Effector CD4-positive, alpha-beta T cell (primary cell): ENCODE data around the gene AP1M1.
"Not testable (repeated sequence)": the region's sequence is repeated elsewhere in the genome, so short reads cannot be mapped to it uniquely, and the experiment has no call there.

Experiments
- DNase-seq: peaks from one replicate; pipeline ENCODE4 v3.0.0-alpha.2; 2020
- total RNA-seq: gene quantifications from one replicate; lab custom pipeline; 2026; lab: John Stamatoyannopoulos, UW

AP1M1 gene
- total RNA-seq = 78.8 reads per million, percentile 78 among the genes with 10 or more reads in this experiment

DNA sequence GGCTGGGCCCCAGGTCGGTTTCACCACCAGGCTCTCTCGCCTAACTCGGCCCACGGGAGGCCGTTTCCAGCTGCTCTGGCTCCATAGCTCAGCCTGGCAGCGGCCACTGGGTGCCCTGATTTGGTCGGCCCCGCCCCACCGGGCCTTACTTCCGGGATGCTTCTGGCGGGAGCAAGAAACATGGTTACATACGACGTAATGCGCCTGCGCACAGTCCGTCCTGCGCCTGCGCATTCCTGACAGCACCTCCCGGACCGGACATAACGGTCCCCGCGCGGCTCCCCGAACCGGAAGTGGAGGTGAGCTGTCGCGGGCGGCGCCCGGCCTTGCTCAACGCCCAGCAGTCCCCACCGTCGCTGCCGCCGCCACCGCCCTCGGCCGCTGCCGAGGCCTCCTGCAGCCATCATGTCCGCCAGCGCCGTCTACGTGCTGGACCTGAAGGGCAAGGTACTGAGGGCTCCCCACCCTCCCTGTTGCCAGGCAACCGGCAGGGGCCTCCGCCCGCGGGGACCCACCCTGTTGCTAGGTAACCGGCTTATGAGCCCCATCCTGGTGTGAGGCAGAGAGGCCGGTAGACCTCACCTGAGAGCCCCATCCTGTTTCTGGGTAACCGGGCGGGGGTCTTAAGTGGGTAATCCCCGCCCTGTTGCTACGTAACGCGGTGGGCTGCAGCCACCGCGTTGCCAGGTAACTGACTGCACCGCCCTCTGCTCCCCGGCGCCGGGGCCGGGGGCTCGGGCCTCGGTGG lies at the start of gene AP1M1:
AP1M1 (plus strand) TSS at position 290 of the 748 bp plus-strand sequence; CDS start at position 406, 116 bp downstream.
- DNase-seq = peak; percentile 97

DNA sequence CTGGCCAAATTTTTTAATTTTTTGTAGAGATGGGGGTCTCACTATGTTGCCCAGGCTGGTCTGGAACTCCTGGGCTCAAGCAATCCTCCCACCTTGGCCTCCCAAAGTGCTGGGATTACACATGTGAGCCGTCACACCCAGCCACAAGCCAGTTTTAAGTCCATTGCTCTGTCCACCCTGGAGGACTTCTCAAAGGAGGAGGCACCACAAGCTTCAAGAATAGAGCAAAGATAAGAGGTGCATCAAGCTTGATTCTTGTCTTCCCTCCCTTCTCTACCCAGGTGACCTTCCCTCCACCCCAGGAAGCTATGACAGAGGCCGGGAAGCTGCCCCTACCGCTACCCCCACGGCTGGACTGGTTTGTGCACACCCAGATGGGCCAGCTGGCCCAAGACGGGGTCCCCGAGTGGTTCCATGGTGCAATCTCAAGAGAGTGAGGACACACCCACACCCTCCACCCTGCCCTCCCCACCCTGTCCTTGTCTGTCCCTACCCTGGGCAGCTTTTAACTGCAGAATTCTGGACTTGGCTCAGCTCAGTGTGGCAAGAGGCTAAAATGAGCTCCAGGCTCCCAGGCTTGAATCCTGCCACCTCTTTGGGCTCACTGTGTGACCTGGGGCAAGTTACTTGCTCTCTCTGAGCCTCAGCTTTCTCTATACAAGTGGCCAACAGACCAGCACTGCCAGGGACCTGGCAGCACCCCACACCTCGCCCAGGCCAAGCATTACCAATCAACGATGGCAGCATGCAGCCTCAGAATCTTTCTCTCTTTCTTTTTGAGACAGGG lies 49.1 kb upstream of the AP1M1 start:
- DNase-seq = no peak

DNA sequence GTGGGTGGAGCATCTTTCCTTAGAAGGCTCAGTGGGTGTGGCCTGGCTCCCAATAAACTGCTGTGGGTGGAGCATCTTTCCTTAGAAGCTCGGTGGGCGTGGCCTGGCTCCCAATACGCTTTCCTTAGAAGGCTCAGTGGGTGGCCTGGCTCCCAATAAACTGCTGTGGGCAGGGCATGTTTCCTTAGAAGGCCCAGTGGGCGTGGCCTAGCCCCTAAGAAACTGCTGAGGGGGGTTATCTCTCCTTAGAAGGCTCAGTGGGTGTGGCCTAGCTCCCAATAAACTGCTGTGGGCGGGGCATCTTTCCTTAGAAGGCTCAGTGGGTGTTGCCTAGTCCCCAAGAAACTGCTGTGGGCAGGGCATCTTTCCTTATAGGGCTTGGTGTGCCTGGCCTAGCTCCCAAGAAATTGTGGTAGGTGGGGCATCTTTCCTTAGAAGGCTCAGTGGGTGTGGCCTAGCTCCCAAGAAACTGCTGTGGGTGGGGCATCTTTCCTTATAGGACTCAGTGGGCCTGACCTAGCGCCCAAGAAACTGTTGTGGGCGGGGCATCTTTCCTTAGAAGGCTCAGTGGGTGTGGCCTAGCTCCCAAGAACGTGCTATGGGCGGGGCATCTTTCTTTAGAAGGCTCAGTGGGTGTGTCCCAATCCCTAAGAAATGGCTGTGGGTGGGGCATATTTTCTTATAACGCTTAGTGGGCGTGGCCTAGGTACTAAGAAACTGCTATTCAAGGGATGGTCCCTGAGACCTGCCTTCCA lies 44.0 kb upstream of the AP1M1 start:
- DNase-seq = no peak

DNA sequence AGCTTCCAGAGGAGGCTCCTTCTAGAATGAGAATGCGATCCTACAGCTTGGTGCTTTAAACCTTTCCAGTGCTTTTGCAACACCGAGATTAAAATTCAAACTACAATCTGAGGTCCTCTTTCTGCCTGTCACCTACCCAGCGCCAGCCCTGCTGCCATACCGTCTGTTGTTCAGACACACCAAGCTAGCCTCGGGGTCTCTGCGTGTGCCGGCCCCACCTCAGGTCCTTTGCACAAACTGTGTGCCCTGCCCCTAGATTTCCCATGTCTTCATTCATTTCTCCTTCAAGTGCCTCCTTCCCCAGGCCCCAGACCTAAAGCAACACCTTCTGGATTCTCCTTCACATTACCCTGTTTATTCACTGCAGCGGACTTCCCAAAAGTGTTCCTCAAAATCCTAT lies 43.2 kb upstream of the AP1M1 start:
- DNase-seq = no peak

DNA sequence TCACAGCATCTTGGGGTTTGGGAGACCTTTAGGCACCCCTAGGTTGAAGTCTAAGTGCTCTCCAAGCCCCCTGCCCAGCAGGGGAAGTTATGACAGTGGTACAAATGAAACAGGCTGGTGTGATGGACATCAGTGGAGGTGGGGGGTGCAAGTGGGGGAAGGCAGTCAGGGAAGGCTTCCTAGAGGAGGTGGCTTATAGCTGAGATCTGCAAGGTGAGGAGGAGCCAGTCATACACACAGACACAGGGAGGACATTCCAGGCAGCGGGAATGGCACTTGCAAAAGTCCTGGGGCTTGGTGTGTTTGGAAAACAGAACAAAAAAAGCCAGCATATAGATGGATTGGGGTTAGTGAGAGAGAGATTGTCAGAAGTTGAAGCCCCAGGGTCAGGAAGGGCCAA lies 42.6 kb upstream of the AP1M1 start:
- DNase-seq = no peak

DNA sequence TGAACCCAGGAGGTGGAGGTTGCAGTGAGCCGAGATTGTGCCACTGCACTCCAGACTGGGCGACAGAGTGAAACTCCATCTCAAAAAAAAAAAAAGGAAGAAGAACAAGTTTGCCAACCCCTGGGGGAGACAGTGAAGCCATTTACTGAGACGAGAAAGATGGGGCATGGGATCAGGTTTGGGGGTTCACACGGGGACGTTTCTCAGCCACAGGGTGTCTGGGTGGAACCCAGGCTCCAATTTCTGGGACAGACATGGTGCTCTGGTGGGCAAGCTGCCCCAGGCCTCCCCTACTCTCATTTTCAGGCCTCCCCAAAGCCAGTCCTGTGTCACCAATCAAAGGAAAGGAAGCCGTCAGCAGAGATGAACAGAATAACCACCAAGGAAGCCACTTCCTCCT lies 40.8 kb upstream of the AP1M1 start:
- no peak for DNase-seq

DNA sequence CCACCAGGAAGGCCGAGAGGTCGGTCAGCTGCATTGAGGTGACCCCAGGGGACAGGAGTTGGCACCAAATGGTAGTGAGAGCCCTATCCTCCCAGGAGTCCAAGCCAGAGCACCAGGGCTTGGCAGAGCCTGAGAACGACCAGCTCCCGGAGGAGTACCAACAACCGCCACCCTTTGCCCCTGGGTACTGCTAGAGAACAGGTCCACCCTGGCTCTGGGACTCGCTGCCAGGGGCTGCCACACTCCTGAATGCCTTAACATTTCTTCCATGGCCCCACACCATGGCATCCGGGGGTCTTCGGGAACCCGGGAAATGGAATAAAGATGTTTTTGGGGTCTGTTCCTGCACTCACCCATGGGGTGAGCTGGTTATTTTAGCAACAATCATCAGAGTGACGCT lies 40.1 kb upstream of the AP1M1 start:
- no peak for DNase-seq

DNA sequence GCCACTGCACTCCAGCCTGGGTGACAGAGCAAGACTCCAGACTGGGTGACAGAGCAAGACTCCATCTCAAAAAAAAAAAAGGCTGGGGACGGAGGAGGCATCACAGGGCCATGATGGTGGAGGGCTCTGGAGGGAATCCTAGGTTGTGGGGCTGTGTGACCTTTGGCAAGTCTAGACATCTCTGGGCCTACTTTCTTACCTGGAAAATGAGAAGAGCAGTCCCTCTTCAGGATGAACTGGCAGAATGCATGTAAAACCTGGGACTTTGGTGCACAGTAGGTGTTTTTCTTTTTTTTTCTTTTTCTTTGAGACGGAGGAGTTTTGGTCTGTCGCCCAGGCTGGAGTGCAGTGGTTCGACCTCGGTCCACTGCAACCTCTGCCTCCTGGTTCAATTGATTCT lies 38.1 kb upstream of the AP1M1 start:
- no peak for DNase-seq

DNA sequence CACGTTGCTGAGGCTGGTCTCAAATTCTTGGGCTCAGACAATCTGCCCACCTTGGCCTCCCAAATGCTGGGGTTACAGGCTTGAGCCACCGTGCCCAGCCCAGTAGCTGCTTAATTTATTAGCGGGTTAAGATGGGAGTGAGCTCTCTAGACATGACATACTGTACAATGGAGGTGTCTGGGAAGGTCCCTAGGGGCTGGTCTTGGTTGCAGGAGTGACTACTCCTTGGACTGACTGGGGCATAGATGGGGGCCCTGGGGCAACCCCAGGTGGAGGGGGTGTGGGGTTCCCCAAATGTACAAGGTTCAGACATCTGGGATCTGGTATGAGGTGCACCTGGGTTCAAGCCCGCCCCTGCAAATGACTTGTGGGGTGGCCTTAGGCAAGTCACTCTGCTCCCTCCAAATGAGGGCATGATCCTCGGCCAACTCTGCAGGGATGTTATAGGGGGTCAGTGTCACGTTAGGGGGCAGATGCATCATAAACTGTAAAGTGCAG lies 37.2 kb upstream of the AP1M1 start:
- no peak for DNase-seq

DNA sequence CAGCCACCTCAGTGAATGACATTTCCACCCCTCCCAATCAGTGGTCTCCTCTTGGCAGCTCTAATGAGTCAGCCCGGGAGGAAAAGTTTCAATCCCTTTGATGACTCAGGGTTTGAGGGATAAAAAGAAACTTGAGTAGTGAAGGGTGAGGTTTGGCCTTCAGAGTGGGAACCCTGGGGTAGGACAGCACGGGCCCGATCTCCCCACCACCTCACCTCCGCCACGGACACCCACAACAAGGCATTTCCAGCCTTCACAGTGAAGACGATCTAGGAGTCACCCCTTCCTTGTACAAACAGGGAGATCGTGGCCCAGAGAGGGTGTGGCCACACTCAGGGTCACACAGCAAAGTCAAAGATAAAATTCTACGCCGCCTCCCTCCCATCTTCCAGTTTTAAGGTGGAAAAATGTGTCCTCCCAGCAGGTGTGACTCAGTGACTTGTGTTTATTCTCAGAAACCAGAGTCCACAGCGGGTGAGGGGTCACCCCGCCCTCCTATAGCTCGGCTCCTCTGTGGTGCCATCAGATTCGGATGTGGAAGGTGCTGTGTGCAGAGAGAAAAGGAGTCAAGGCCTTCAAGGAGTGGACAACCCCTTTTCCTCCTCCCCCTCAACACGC lies 36.7 kb upstream of the AP1M1 start:
- DNase-seq = no peak

DNA sequence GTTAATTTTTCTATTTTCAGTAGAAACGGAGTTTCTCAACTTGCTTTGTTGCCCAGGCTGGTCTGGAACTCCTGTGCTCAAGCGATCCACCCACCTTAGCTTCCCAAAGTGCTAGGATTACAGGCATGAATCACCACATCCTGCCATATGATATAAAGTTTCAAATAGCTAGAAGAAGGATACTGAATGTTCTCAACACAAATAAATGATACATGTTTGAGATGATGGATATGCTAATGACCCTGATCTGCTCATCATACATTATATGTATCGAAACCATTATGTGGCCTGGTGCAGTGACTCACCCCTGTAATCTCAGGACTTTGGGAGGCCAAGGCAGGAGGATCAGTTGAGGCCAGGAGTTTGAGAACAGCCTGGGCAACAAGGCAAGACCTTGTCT lies 35.9 kb upstream of the AP1M1 start:
- DNase-seq = no peak

DNA sequence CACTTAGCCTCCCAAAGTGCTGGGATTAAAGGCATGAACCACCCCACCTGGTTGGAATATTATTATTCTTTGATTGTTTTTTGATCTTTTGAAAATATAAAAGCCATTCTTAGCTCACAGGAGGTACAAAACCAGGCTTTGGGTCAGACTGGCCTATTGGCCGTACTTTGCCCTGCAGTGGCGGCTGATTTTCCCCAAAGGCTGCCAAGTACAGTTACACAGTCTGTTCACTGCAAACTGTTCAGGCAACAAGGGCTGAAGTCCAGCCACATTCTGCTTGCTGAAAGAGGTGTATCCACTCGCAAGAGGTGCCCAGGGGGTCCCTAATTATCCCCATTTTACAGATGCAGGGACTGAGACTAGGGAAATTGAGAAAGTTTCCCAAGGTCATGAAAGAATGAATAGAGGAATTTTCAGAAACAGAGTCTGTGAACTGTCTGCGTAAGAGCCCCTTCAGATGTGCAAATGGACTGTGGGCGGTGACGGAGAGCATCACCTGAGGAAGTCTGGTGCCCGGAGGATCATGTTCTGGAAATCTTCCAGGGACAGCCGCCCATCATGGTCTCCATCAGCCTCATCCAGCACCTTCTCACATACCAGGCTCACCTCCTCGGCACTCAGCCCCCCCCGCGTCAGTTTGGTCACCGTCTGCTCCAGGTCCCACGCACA lies 33.4 kb upstream of the AP1M1 start:
- no peak for DNase-seq

DNA sequence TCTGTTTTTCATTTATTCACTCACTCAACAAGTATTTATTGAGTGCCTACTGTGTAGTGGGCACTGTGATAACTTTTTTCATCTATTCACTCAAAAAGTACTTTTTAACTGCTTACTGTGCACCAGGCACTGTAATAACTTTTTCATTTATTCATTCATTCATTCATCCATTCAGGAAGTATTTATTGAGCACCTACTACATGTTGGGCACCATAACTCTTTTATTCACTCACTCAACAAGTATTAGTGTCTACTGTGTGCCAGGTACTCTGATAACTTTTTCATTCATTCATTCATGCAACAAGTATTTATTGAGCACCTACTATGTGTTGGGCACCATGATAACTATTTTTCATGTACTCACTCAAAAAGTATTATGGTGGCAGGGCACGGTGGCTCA lies 31.3 kb upstream of the AP1M1 start:
- no peak for DNase-seq

DNA sequence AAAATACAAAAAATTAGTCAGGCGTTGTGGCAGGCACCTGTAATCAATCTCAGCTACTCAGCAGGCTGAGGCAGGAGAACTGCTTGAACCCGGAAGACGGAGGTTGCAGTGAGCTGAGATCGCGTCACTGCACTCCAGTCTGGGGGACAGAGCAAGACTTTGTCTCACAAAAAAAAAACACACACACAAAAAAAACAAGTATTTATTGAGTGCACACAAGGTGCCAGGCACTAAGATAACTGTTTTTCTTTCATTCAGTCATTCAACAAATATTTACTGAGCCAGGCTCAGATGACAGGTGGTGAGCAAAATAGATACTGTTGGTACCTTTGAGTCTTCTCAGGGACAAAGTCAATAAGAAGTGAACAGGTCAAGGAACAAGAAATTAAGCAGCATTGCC lies 30.7 kb upstream of the AP1M1 start:
- DNase-seq = no peak

DNA sequence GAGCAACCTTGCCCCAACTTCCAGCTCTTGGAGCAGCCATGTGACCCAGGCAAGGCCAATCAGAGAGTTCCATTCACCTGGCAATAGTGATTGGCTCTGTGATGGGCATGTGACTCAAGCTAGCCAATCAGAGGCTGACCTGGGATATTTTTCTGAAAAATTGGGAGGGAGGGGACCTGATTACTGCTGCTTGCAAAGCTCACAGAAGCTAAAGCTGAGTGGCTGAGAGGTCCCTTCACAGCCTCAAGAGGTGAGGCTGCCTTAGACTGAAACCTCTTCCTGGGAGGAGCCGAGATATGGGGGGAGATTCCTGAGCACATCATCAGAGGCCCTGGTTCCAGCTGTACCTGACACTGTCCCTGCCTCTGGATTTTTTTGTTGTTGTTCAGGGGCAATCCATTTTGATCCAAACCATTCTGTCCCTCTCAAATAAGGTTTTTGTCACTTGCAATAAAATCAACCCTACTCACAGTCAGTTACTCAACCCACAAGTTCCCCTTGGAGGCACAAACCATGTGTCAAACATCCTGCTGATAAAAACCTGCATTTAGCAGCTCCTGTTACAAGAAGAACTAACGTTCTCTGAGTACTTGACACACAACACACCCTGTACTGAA lies 29.1 kb upstream of the AP1M1 start:
- DNase-seq = no peak

DNA sequence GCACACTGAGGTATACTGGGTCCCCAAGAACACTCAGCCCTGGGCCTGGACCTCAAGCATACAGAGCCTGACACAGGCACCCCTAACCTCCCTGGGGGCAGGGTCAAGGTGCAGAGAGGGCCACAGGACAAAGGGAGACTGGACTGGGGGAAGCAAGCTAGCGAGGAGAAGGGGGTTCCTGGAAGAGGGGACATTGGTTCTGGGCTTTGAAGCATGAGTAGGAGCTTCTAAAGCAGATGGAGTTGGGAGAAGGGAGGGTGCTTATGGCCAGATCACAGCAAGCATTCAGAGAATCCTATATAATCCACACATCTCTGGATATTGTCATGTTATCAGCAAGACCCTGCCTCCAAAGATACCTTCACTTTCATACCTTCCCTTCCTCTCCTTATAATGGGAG lies 27.6 kb upstream of the AP1M1 start:
- no peak for DNase-seq

DNA sequence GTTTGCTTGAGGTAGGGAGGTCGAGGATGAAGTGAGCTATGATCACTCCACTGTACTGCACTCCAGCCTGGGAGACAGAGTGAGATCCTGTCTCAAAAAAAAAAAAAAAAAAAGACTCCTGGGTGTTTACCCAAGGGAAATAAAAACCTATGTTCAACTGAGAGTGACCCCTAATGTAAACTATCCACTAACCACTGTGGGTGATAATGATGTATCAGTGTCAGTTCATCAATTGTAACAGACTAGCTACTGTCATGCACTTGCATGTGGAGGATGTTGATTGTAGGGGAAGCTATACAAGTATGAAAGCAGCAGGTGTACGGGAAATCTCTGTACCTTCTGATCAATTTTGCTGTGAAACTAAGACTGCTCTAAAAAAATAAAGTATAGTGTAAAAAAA lies 21.8 kb upstream of the AP1M1 start:
- DNase-seq = no peak

DNA sequence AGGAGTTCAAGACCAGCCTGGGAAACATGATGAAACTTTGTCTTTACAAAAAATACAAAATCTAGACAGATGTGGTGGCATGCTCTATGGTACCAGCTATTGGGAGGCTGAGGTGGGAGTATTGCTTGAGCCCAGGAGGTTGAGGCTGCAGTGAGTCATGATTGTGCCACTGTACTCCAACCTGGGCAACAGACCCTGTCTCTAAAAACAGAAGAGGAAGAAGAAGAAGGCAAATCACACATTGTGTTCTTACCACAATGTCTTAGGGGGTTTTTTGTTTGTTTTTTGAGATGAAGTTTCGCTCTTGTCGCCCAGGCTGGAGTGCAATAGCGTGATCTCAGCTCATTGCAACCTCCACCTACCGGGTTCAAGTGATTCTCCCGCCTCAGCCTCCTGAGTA lies 18.8 kb upstream of the AP1M1 start:
- not testable (repeated sequence) for DNase-seq

DNA sequence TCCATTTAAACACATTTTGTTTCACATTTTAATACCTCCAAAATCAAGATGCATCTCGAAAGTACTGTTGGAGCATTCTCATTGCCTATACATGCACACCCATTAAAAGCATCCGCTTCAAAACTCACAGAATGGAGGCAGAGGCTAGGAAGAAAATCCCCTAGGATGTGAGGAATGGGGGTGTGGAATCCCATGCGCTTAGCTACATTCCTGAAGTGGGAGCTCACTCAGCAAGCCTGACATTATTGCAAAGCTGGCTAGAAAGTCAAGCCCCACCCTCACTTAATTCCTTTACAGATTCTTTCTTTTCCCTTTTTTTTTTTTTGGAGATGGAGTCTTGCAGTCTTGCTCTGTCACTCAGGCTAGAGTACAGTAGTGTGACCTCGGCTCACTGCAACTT lies 17.1 kb upstream of the AP1M1 start:
- no peak for DNase-seq

DNA sequence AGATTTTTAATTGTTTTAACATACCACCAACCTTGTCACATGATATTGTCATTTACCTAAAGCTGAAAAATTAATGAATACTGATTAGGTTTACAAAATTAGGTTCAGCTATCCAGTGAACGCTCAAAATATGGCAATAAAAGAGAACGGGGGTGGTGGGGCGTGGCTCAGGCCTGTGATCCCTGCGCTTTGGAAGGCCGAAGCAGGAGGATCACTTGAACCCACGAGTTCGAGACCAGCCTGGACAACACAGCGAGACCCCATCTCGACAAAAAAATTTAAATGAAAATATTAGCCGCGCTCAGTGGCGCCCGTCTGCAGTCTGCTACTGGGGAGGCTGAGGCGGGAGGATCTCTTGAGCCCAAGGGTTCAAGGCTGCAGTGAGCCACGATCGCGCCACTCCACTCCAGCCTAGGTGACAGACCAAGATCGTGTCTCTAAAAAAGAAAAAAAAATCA lies 13.0 kb upstream of the AP1M1 start:
- DNase-seq = no peak

DNA sequence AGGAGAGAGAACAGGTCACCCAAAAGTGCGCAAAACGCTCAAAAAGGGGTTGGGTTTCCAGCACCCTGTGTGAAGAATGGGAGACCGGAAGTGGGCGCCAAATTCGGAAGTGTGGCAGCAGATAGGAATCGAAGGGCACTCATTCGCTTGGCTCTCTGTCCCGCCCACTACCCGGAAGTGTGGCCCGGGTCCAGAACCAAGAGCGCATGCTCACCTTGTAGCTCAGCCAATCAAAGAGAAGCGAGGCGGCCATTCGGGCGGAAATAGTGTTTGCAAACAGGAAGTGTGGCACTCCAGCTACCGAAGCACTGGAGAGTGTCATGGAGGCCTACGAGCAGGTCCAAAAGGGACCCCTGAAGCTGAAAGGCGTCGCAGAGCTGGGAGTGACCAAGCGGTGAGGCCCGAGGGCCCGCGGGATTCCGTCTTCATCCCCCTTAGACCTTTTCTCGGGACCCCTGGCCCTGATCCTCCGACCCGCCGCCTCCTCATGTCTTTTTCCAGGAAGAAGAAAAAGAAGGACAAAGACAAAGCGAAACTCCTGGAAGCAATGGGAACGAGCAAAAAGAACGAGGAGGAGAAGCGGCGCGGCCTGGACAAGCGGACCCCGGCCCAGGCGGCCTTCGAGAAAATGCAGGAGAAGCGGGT lies 12.5 kb upstream of the AP1M1 start, which contains the start of gene FAM32A:
FAM32A (plus strand) TSS at position 288 of the 645 bp plus-strand sequence; CDS start at position 321, 33 bp downstream.
- DNase-seq = peak; percentile 98
